GM19468 (cell line): ENCODE results near the gene ATG7.
"Not testable (repeated sequence)": the region's sequence is repeated elsewhere in the genome, so short reads cannot be mapped to it uniquely, and the experiment has no call there.

Source experiments
- ATAC-seq: cut with Tn5 transposase; IDR thresholded peaks from one replicate; pipeline ENCODE4 v1.9.1; 2021; ENCODE audit warnings: mild to moderate bottlenecking, moderate library complexity, moderate number of reproducible peaks; ENCODE audit not compliant: unreplicated experiment; ENCODE audit errors: extremely low read depth

Gene ATG7

GRCh38 chr3:11522953-11523571, 250.9 kb downstream of the ATG7 start:
- no peak for ATAC-seq

- no peak for ATAC-seq
Observed at GRCh38 chr3:11523572-11524101, 251.4 kb downstream of the ATG7 start.

GRCh38 chr3:11526121-11526520, 253.9 kb downstream of the ATG7 start:
- not testable (repeated sequence) for ATAC-seq

GRCh38 chr3:11529281-11529680, 257.1 kb downstream of the ATG7 start:
- ATAC-seq = no peak

- ATAC-seq = no peak
Observed at GRCh38 chr3:11530153-11530721, 258.0 kb downstream of the ATG7 start.

GRCh38 chr3:11532931-11533391, 260.8 kb downstream of the ATG7 start:
- ATAC-seq = no peak

- ATAC-seq = no peak
Observed at GRCh38 chr3:11534011-11534792, 262.0 kb downstream of the ATG7 start.

GRCh38 chr3:11534793-11535101, 262.6 kb downstream of the ATG7 start:
- ATAC-seq = no peak

GRCh38 chr3:11535243-11535960, 263.2 kb downstream of the ATG7 start:
- no peak for ATAC-seq

GRCh38 chr3:11536132-11536935, 264.1 kb downstream of the ATG7 start:
- ATAC-seq = no peak

- no peak for ATAC-seq
Observed at GRCh38 chr3:11536936-11537612, 264.9 kb downstream of the ATG7 start.

GRCh38 chr3:11538581-11538980, 266.4 kb downstream of the ATG7 start:
- no peak for ATAC-seq

GRCh38 chr3:11539218-11539617, 267.0 kb downstream of the ATG7 start:
- no peak for ATAC-seq

- no peak for ATAC-seq
Observed at GRCh38 chr3:11539677-11540076, 267.5 kb downstream of the ATG7 start.

GRCh38 chr3:11541321-11542303, 269.4 kb downstream of the ATG7 start:
- ATAC-seq = no peak

GRCh38 chr3:11542551-11542950, 270.4 kb downstream of the ATG7 start:
- ATAC-seq = no peak

- ATAC-seq = no peak
Observed at GRCh38 chr3:11543141-11543947, 271.1 kb downstream of the ATG7 start.
